HG03571 (cell line): ENCODE data around the gene CBFA2T2.

Source experiments
- ATAC-seq: cut with Tn5 transposase; IDR thresholded peaks from one replicate; pipeline ENCODE4 v1.9.1; 2021; ENCODE audit not compliant: unreplicated experiment

The CBFA2T2 gene

DNA sequence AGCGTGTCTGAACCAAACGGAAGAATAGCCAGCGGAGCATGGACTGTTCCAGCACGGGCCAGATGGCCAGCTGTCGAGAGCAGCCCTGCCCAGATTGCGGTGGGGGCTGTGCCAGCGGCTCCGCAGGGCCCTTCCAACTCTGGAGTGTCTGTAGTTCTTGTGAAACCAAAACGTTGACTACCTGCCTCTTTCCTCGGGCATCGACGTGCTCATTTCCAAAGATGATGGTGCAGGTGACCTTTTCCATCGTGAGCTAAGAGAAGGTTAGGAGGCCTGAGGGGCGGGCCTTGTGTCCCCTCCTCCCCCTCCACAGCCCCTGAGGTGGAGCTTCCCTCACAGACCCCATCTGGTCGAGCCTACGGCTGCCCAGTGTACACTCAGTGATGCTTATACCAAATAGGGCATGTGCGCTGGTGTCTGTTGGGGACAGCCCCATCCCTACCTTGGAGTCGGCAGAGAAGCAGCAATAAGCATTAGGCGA lies 159.3 kb downstream of the CBFA2T2 start:
- ATAC-seq: no peak

DNA sequence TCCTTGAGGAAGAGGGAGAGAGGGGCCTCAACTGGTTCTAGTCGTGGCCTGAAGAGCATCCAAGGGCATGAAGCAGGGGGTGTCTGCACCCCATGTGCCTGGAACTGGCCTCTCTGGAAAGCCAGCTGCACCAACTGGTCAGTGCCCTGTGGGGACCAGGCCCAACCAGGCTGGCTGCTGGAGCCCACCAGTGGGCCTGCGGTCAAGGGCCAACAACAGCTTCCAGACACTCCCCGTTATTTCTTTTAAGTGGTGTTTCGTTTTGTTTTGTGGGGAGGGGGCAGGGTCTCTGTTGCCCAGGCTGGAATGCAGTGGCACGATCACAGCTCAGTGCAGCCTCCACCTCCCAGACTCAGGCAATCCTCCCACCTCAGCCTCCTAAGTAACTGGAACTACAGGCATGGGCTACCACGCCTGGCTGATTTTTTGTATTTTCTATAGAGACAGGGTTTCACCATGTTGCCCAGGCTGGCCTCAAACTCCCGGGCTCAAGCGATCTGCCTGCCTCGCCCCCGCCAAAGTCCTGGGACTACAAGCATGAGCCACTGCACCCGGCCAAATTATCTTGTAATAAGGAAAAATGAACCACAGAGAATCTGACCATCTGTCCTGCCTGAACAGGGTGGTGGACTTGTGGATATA lies 160.3 kb downstream of the CBFA2T2 start:
- ATAC-seq: no peak

DNA sequence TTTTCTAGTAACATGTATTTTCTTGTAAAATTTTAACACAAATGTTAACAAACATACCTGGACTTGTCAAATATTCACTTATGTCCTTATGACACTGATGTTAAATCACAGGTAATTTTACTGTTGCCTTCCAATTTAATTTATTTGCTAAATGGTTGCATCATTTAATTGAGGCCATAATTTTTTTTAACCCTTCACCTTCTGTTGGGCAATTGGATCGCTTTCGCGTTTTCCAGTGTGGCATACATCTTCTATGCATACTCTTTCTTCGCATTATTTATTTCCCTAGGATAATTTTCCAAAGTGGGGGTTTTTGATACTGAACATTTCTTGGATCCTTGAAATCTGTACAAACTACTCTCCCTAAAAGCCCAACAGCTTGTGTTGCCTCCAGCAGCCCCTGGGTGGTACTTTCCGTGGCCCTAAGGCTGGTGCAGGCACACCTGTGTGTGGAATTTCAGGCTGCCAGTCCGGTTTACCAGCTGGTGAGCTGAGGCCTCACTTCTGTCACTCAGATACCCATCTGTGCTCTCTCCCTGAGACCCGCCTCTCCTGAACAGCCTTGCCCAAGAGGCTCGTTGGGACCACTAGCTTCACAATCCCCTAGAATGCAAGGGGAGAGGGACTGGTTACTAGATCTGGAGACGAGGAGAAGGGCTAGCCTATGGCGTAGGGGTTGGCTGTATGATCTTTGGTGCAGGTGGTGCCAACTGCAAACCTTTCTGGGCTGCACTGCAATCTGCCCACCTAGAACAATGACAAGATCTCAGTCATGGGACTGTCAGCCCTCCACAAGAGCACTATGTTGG lies 161.1 kb downstream of the CBFA2T2 start:
- ATAC-seq: no peak

DNA sequence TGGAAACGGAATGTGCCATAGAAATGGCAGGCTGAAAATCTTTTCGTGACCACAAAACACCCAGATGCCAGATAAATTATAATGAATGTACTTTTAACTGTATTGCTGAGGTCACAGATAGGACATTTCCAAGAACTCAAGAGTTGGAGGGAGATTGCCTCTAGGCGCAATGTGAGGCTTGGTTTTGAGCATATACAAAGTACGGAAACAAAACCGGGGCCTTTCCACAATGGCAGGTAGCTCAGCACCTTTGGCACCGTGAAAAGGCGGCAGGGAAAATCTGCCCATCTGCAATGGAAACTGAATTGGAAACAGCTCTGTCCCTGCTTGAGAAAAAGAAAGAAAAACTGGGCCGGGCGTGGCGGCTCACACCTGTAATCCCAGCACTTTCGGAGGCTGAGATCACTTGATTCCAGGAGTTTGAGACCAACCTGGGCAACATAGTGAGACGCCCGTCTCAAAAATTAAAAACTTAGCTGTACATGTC lies 161.7 kb downstream of the CBFA2T2 start:
- ATAC-seq: no peak

DNA sequence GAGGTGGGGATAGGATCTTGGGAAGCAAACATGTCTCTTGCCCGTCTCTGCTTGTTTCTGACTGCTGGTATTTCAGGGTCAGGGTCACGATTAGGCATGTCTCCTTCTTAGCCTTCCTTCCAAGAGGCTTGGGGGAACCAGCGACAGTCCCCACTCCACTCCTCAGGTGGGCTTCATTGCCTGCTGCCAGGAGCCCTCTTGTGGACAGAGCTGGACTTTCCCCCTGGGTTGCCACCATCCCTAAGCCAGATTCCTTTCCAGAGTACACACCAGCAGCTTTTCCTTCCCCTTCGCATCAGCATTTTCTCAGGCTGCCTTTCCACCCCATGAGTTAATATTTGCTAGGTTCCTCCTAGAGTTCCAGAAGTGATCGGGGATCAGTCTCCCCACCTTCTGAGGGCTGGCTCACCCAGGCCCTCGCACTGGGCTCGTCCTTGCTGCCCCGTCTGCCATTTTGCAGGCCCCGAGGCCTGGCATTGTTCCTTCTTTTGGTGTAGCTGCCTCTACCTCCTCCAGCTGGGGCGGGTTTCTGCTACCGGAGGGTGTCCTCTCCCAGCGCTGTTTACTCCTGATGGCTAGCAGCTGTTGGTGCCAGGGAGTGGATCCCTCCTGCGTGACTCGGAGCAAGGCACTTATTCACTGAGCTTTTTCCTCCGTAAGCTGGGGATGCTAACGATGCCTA lies 163.5 kb downstream of the CBFA2T2 start:
- ATAC-seq: no peak

DNA sequence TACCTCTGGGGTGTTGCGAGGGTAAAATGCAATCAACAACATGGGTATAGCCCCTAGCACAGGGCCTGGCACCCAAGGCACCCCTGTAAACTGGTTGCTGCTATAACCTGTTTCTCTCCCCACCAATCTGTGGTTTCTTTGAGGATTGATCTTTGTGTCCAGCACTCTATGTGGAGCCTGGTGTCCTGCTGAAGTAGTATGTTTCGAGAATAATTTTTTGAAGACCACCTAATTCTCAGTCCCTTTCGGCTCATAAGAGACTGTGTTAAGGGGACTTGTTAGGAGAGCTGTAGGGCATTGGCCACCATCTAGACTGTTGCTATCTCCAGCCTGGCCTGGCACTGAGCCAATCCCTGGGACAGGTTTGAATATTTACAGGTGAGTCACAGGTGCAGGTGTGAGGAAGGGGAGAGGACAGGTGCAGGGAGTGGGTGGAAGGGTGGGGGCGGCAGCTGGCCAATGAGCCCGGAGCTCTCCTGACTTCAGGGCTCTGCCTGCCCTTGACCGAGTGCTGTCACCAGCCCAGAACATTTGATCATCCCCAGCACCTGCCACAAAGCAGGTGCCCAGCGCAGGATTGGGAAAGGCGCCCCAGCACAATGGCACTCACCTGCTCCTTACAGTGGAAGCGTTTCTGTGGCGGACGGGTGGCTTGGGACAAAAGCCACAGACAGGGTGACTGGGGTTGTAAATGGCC lies 164.2 kb downstream of the CBFA2T2 start:
- ATAC-seq: no peak

DNA sequence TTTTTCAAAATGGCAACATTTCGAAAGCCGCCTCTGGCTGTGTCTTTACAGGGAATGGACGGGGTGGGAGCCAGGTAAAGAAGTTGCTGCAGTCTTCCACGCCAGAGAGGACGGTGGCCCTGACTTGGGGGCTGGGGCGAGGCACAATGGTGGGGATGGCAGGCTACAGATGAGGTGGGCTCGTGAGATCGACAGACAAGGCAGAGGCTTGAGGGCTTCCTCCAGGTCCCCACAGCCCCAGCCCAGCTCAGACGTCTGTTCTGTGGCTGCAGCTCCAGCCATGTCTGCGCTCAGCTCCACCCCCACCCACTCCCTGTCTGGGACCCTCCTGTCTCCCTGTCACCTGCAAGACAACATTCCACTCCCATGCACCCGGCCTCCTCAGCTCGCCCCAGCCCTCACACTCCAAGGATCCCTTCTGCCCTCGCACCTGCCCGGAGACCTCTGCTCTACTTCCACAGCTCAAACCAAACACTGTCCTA lies 164.8 kb downstream of the CBFA2T2 start:
- ATAC-seq: no peak

DNA sequence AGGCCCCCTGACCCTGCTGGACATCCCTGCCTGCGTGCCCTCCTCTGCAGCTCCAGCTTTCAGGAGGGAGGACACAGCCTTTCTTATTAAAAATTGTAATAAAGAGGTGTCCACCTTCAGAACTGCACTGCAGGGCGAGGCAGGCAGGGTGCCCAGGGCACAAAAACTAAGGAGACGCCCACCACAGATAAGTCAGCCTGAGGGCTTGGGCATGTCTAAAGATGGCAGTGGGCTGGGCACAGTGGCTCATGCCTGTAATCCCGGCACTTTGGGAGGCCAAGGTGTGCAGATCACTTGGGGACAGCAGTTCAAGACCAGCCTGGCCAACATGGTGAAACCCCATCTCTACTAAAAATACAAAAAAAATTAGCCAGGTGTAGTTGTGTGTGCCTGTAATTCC lies 165.3 kb downstream of the CBFA2T2 start:
- ATAC-seq: no peak

DNA sequence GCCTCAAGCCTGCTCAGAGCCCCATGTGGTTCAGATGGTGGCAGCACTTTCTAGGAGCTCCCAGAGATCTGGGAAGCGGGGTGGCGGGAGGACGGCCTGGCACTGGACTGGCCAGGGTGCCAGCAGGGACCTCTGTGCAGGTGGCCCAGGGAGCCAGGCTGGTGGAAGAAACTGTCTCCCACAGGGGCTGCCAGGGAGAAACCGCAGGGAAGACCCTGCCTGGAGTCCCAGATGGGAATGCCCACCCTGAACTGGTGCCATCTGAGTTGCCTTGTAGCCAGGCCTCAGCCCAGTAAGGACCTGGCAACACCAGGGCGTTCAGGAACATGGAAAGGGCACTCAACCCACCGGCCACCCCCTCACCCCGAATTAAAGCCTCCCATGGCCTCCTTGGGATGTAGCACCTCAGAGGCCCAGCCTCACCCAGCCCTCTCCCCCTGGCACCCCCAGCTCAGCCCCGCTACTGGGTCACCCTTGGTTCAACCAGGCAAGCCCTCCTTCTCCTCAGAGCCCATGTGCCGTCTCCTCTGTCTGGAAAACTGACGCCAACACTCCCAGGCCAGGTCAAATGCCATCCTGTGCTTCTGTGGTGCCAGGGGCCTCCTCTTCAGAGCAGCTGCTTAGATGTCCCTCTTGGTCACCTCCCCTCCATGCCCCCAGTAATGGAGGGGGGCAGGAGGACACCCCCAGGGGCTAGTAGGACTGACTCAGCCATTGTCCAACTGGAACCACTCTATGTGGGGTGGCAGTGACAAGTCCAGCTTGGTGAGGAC lies 166.3 kb downstream of the CBFA2T2 start:
- no peak for ATAC-seq

DNA sequence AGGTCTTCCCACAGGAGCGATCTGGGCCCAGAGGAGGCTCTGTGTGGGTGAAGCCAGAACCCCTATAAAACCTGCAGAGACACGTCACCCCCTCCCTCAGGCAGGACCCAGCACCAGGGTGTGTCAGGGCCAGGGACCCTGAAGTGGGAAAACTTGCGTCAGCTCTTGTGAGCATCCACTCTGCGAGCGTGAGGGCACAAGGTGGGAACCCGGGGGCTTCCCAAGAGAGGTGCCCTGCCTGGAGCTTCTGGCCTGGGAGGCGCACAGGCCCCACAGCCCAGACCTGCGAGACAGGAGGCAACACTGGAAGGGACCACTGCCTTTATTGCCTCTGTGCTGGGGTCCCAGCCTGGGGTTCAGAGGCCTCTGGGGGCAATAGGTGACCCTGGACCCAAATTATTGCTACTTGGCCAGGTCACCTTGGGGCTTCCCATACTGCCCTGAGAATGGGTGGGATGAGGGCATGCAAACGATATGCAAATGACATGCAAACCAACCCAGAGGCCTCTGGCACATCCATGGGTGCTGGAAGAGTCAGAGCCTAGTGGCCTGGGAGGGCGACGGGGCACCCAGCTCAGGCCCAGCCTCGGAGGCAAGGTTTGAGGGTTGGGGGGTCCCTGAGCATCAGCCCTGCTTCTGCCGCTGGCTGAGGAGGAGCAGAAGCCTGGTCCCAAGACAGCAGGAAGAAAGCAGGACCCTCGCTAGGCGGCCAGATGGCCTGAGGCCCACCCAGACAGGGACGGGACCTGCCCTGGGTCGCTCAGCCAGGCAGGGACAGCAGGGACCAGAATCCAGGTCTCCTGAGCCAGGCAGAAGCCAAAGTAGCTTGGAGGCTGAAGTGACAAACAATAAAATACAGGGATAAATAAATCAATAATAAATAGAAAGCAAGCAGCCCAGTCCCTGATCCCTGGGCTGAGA lies 167.1 kb downstream of the CBFA2T2 start:
- no peak for ATAC-seq

DNA sequence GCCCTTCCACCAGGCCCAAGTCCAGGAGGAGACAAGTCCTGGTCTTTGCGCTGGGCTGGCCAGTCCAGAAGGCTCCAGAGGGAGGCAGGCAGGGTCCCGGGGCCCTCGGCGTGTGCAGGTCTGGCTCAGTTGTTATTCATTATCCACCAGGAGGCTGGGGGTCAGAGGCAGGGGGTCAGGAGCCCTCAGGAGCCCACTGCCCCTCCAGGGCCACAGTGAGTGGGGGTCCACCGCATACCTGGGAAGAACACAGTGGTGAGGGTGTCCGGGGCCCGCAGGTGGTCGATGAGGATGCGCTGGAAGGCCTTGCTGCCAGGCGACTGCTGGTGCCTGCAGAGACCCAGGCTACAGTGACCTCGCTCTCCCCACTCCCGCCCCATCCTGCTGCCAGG lies 167.8 kb downstream of the CBFA2T2 start:
- ATAC-seq: no peak

DNA sequence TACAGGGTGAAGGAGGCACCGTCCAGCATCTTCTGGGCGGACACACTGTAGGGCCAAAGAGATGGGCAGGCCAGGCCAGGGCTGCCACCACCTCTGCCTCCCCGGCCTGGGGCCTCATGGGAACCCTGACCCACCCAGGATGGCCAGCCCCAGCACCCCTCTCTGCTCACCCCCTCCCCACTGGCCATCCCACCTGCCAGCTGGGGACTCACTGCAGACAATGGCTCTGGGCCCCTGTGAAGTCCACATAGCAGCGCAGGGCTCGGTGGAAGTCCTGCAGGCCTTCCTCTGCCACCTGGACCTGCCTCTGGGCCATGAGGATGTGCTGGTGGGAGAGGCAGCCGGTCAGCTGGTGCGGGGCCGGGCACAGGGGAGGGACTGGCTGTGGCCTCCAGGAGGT lies 168.6 kb downstream of the CBFA2T2 start:
- ATAC-seq: no peak

DNA sequence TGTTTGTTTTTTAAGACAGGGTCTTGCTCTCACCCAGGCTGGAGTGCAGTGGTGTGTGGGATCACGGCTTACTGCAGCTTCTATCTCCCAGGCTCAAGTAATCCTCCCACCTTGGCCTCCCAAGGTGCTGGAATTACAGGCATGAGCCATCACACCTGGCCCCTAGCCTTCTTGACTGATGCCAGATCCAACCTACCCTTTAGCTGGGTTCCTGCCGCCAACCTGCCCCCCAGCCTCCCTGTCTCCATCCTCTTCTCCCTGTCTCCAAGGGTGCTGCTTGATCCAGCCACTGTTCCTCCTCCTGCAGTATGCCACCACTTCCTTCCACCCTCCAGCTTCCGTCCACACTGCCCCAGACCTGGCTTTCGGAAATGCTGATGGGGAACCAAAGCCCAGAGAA lies 169.0 kb downstream of the CBFA2T2 start:
- ATAC-seq: no peak

DNA sequence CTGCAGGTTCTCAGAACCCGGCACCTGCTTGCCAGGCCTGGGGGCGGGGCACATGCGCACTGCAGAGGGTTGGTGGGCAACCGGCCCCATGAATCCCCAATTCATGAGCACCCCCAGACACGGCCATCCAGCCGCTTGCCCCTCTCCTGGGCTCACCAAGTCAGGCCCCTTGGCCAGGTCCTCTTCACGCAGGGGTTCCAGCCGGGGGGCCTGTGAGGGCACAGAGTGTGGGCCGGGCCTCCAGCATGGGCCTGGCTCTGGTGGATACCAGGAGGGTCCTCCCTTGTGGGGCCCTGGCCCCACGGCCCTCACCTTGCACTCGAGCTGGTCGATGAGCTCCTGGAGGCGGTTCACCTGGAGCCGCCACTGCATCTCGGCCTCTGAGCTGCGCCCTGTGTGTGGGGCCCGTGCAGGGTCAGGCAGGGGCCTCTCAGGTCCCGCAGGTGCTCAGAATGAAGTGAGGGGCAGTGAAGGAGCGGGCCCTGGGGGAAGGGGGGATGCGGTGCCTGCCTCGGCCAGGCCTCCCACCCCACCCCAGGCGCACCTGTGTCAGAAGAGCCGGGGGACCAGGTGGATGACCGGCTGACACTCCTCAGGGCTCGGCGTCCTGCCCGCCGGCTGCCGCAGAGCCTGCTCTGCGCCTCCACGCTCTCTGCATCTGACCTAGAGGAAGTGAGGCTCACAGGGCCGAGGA lies 169.6 kb downstream of the CBFA2T2 start:
- ATAC-seq: no peak

DNA sequence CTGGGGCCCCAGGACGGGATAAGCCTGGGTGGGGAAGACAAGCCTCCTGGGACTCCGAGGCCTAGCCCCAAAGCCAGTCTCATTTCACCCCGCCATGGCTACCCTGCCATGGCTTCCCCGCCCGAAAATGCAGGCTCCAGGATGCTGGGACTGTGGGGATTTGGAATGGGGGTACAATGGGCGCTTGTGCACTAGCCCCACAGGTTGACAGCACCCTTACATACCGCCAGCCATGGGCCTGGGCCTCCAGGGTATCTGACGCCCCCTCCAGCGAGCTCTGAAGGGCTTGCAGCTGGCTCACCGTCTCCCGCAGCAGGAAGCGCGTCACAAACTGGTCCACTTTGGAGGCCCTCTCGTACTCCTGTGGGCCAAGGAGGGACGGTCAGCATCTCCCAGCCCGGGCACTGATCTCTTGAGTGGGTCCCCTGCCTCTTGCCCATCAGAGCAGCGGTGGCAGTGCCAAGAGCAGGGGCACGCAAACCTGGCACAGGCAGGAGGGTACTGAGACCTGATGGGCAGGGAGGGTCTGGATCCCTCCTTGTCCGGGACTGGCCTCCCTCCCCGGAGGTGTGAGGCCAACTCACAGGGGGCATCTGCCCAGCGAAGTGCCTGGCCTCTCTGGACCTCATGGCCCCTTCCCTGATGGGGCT lies 170.3 kb downstream of the CBFA2T2 start:
- no peak for ATAC-seq

DNA sequence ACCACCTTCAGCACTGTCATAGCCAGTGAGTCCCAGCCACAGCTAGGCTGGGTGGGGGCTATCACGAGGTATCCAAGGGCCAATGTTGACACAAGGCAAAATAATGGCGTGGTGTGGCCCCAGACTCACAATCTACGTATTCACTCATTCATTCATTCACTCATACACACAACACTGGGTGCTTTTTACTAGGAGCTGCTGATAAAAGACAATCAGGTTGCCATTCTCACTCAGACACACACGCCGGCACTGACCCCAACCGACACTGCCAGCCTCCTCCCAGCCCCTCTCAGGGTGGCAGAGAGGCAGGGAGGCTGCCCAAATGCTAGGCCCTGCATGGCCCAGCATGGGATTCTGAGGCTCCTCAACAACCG lies 170.8 kb downstream of the CBFA2T2 start:
- no peak for ATAC-seq

DNA sequence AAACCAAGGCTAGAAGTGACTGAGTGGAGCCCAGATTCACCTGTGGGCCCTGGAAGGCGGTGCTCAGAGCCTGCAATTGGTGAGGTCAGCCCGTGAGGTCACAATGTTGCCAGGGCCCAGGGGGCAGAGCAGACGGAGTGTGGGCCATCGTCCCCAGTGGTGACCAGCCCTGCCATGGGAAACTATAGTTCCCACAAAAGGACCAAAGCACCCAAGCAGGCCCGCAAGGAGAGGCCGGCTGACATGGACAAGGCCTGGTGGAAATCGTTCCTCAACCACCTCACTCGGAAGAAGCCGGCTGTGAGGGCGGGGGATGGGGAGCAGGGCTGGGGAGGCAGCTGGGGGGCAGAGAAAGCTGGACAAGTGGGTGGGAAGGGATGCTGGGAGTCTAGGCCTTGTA lies 172.3 kb downstream of the CBFA2T2 start, which contains the start of gene C20orf144:
TSS of gene C20orf144 (plus strand) at position 156 of the 400 bp plus-strand sequence. CDS start at position 175, 19 bp downstream.
- no peak for ATAC-seq
